GM18858 (cell line): ENCODE results near the gene GMPS.

Experiments
- ATAC-seq: cut with Tn5 transposase; IDR thresholded peaks from one replicate; pipeline ENCODE4 v1.9.1; 2021; ENCODE audit not compliant: unreplicated experiment

GMPS gene

GRCh38 chr3:155991847-155992246 lies 121.4 kb downstream of the GMPS start:
- no peak for ATAC-seq
